Caco-2 (cell line): Measurements from ENCODE around the gene WFDC12. TPM values are rescaled to one million over a fixed set of nuclear protein-coding genes. Genes with fewer than 3 reads are reported as not detected.

Experiments used
- BruUV-seq: library from RNA; stranded (reverse); fragments of 400-500 nt; replicated peaks from 2 replicates; lab custom pipeline; 2021; lab: Mats Ljungman, UMichigan
- CTCF ChIA-PET: fragments of 300-600 bp; sonication (Branson Sonifier 250); formaldehyde crosslinking; loops from one replicate; lab custom pipeline; 2022; ENCODE audit warnings: antibody characterized with exemption; lab: Charles Lee
- POLR2A ChIA-PET: fragments of 300-600 bp; sonication (Branson Sonifier 250); formaldehyde crosslinking; loops from one replicate; lab custom pipeline; 2022; ENCODE audit warnings: antibody characterized with exemption; lab: Charles Lee
- DNase-seq, 2 experiments: peaks; one replicate each; pipeline versions ENCODE4 v3.0.0 to v3.0.0-alpha.2; 2020 to 2022
- H3K27me3 ChIP-seq: replicated peaks from 2 replicates; pipeline ENCODE4 v1.6.0; 2011; ENCODE audit warnings: low read length; ENCODE audit not compliant: control insufficient read depth, insufficient read depth
- H3K36me3 ChIP-seq: 2 replicates; pipeline ENCODE4 v1.5.1; 2011; ENCODE audit warnings: low read length; ENCODE audit not compliant: control insufficient read depth, insufficient read depth
- H3K4me1 ChIP-seq: fragments of 250-450 bp; sonication (Bioruptor Pico); 2 replicates; pipeline ENCODE4 v1.5.1; 2020; ENCODE audit warnings: mild to moderate bottlenecking
- H3K4me3 ChIP-seq: 2 replicates; pipeline ENCODE4 v1.5.1; 2011; ENCODE audit warnings: low read depth, mild to moderate bottlenecking, control low read depth, low read length
- H3K9me3 ChIP-seq: fragments of 250-450 bp; sonication (Bioruptor Pico); 2 replicates; pipeline ENCODE4 v1.5.1; 2020; ENCODE audit warnings: mild to moderate bottlenecking, moderate library complexity
- H3K27ac Mint-ChIP-seq: one replicate; pipeline ENCODE4 v1.8.0; 2022; ENCODE audit warnings: mixed read lengths; ENCODE audit not compliant: unreplicated experiment
- H3K27me3 Mint-ChIP-seq: one replicate; pipeline ENCODE4 v1.8.0; 2022; ENCODE audit warnings: mixed read lengths; ENCODE audit not compliant: insufficient read depth, unreplicated experiment
- H3K36me3 Mint-ChIP-seq: one replicate; pipeline ENCODE4 v1.8.0; 2022; ENCODE audit warnings: mild to moderate bottlenecking, mixed read lengths; ENCODE audit not compliant: insufficient read depth, unreplicated experiment
- H3K4me1 Mint-ChIP-seq: one replicate; pipeline ENCODE4 v1.8.0; 2022; ENCODE audit warnings: low read depth, mixed read lengths; ENCODE audit not compliant: unreplicated experiment
- H3K4me3 Mint-ChIP-seq: one replicate; pipeline ENCODE4 v1.8.0; 2022; ENCODE audit warnings: mild to moderate bottlenecking, moderate library complexity, mixed read lengths; ENCODE audit not compliant: unreplicated experiment
- H3K9me3 Mint-ChIP-seq: one replicate; pipeline ENCODE4 v1.8.0; 2022; ENCODE audit warnings: mixed read lengths; ENCODE audit not compliant: unreplicated experiment
- CTCF ChIP-seq, 2 experiments: fragments of 200-600 bp in 1 of 2; IDR thresholded peaks; 1 replicate in 1 of 2; 2 replicates in 1 of 2; pipeline versions ENCODE4 v1.5.1 to v1.8.0; 2011 to 2022; ENCODE audit warnings: antibody characterized with exemption in 1 of 2, control low read depth in 1 of 2, inconsistent platforms in 1 of 2, low read depth in 1 of 2, low read length in 1 of 2, mild to moderate bottlenecking in 1 of 2, moderate library complexity in 1 of 2; ENCODE audit not compliant: insufficient read depth in 1 of 2, severe bottlenecking in 1 of 2, unreplicated experiment in 1 of 2
- intact Hi-C: fragments of 100-400 bp; cut with micrococcal nuclease; formaldehyde crosslinking; loops from one replicate; pipeline ENCODE4 v1.10.0; 2022; ENCODE audit not compliant: unreplicated experiment
- total RNA-seq: library from RNA; stranded (reverse); gene quantifications from 2 replicates; pipeline ENCODE4 v1.2.3, GENCODE V29; 2022

The WFDC12 gene
- total RNA-seq, 1 experiment from 2014 or later = not detected

- no peak for TF ChIP-seq CTCF (IDR thresholded peaks at IDR 0.05; ENCODE audit: insufficient read depth in 1 of 2, low read depth in 1 of 2, low read length in 1 of 2, severe bottlenecking in 1 of 2, unreplicated experiment in 1 of 2)
- CTCF ChIA-PET = interaction anchor here (0.6 to 2.6 kb wide), 4 partner anchors 11 to 34 kb away, joined by 3 to 14 read pairs (median 8); no protein-coding TSS in a partner anchor
Measured at GRCh38 chr20:45077559-45077958, 46.7 kb downstream of the WFDC12 start.

More at GRCh38 chr20:45077559-45077958, 46.7 kb downstream of the WFDC12 start:
- Mint-ChIP-seq H3K36me3 (peaks cover 57% of the 10 kb centered on the region), H3K4me1 (peaks cover 6% of the 10 kb centered on the region), H3K4me3 (no peak overlapping the region), H3K27me3 (no peaks in the 10 kb centered on the region), H3K9me3 (peaks cover 10% of the 10 kb centered on the region), H3K27ac (peak overlapping the region; percentile 33)
- H3K4me3 ChIP-seq = no peak overlapping the region
- intact Hi-C loops = no loop called here
- POLR2A ChIA-PET = interaction anchor here (0.6 kb wide), 1 partner anchor 666 kb away, joined by 3 read pairs; no protein-coding TSS in a partner anchor
- H3K36me3 ChIP-seq = peaks cover 2% of the 10 kb centered on the region; the same call in 1 of the 2 replicates
- H3K27me3 ChIP-seq = no peaks in the 10 kb centered on the region
- H3K9me3 ChIP-seq = no peaks in the 10 kb centered on the region
- BruUV-seq = no TSS peak
- DNase-seq = peak in 1 of 2 experiments; percentile 28
- H3K4me1 ChIP-seq = peaks cover 12% of the 10 kb centered on the region

Other genes with a start within 250 kb of the WFDC12 start
- gene YWHAB, start 238.8 kb downstream of the WFDC12 start, total RNA-seq = 522 and 539 TPM in 2 replicates
- gene PABPC1L, start 214.4 kb downstream of the WFDC12 start, total RNA-seq = 242 and 255 TPM in 2 replicates
- gene TOMM34, start 164.1 kb downstream of the WFDC12 start, total RNA-seq = 131 and 139 TPM in 2 replicates
- 68.3 and 74.7 TPM in 2 replicates for gene STK4, start 158.0 kb downstream of the WFDC12 start, total RNA-seq
- 0.09 TPM in 1 of 2 replicates, not detected in the other for gene KCNS1, start 23.3 kb downstream of the WFDC12 start, total RNA-seq
- gene WFDC5, start 9.3 kb downstream of the WFDC12 start, total RNA-seq = not detected in 2 replicates
- gene PI3, start 50.4 kb upstream of the WFDC12 start, total RNA-seq = 3.7 and 6.8 TPM in 2 replicates
- not detected in 2 replicates for gene SEMG1, start 82.6 kb upstream of the WFDC12 start, total RNA-seq
- not detected in 2 replicates for gene SEMG2, start 96.9 kb upstream of the WFDC12 start, total RNA-seq
- 3.0 TPM in 2 replicates for gene SLPI, start 130.1 kb upstream of the WFDC12 start, total RNA-seq
- gene RBPJL, start 182.4 kb upstream of the WFDC12 start, total RNA-seq = not detected in 2 replicates
- gene MATN4, start 183.8 kb upstream of the WFDC12 start, total RNA-seq = not detected in 2 replicates
- gene SDC4, start 224.0 kb upstream of the WFDC12 start, total RNA-seq = 227 and 242 TPM in 2 replicates
- 62.1 and 67.1 TPM in 2 replicates for gene SYS1, start 238.7 kb upstream of the WFDC12 start, total RNA-seq